Thyroid gland (tissue), 4 donors: Measurements from ENCODE around the gene KCNH5.

ENCODE experiments used
- CTCF ChIP-seq, 6 experiments: fragments of 200-600 bp in 3 of 6; fragments of 450-650 bp in 3 of 6; sonication (generic) in 3 of 6; IDR thresholded peaks; one replicate each; pipeline ENCODE4 v1.5.1; 2016 to 2019; ENCODE audit warnings: antibody characterized with exemption in 6 of 6, mild to moderate bottlenecking in 2 of 6, inconsistent platforms in 1 of 6, moderate library complexity in 1 of 6
- POLR2A ChIP-seq, 2 donors: fragments of 450-650 bp; IDR thresholded peaks; one replicate each; pipeline ENCODE4 v1.6.1; 2017; ENCODE audit warnings: antibody characterized with exemption in 2 of 2, mild to moderate bottlenecking in 2 of 2, moderate library complexity in 1 of 2

- TF ChIP-seq CTCF (IDR thresholded peaks at IDR 0.05) (no peak), POLR2A (IDR thresholded peaks at IDR 0.05) (no peak)
Observed at GRCh38 chr14:63051301-63051700, 6.0 kb upstream of the KCNH5 start.
